GM21786 (cell line): ENCODE measurements around the gene SLC2A4RG.

Experiments
- ATAC-seq: cut with Tn5 transposase; IDR thresholded peaks from one replicate; pipeline ENCODE4 v1.9.1; 2021; ENCODE audit not compliant: unreplicated experiment

Gene SLC2A4RG

GRCh38 chr20:63738687-63739129 lies 868 bp upstream of the SLC2A4RG start:
- ATAC-seq, result no peak

- no peak for ATAC-seq
Observed at GRCh38 chr20:63740070-63740626, 572 bp downstream of the SLC2A4RG start.

- no peak for ATAC-seq
Observed at GRCh38 chr20:63740627-63741353, 1.2 kb downstream of the SLC2A4RG start.

- no peak for ATAC-seq
Observed at GRCh38 chr20:63741354-63741675, 1.7 kb downstream of the SLC2A4RG start.

GRCh38 chr20:63741676-63742380 lies 2.3 kb downstream of the SLC2A4RG start:
- ATAC-seq, result no peak

GRCh38 chr20:63742381-63743024 lies 2.9 kb downstream of the SLC2A4RG start:
- no peak for ATAC-seq

- ATAC-seq, result no peak
Observed at GRCh38 chr20:63743210-63743970, 3.8 kb downstream of the SLC2A4RG start.

GRCh38 chr20:63744158-63744557 lies 4.6 kb downstream of the SLC2A4RG start:
- ATAC-seq, result no peak

- ATAC-seq, result no peak
Observed at GRCh38 chr20:63744574-63745423, 5.2 kb downstream of the SLC2A4RG start.

GRCh38 chr20:63745424-63745805 lies 5.8 kb downstream of the SLC2A4RG start:
- ATAC-seq, result no peak

GRCh38 chr20:63745961-63746731 lies 6.6 kb downstream of the SLC2A4RG start:
- ATAC-seq, result no peak

- ATAC-seq, result no peak
Observed at GRCh38 chr20:63746751-63747315, 7.3 kb downstream of the SLC2A4RG start.

GRCh38 chr20:63747622-63748069 lies 8.1 kb downstream of the SLC2A4RG start:
- no peak for ATAC-seq

- no peak for ATAC-seq
Observed at GRCh38 chr20:63748070-63748933, 8.7 kb downstream of the SLC2A4RG start.

GRCh38 chr20:63748934-63749270 lies 9.3 kb downstream of the SLC2A4RG start:
- no peak for ATAC-seq

- ATAC-seq, result no peak
Observed at GRCh38 chr20:63749597-63750508, 10.3 kb downstream of the SLC2A4RG start.

GRCh38 chr20:63750807-63751470 lies 11.4 kb downstream of the SLC2A4RG start:
- ATAC-seq, result no peak
